HEK293T (cell line): Measurements from ENCODE around the gene RNU1-3.
"Not testable (repeated sequence)": the region's sequence is repeated elsewhere in the genome, so short reads cannot be mapped to it uniquely, and the experiment has no call there.

Experiments used
- ARNT ChIP-seq: fragments of 450-650 bp; IDR thresholded peaks from 2 replicates; pipeline ENCODE4 v1.6.1; 2017; ENCODE audit warnings: mild to moderate bottlenecking
- BHLHE40 ChIP-seq: fragments of 450-650 bp; IDR thresholded peaks from 2 replicates; pipeline ENCODE4 v1.6.1; 2016; ENCODE audit warnings: mild to moderate bottlenecking, moderate library complexity, borderline replicate concordance
- ELF4 ChIP-seq: fragments of 450-650 bp; IDR thresholded peaks from 2 replicates; pipeline ENCODE4 v1.6.1; 2017; ENCODE audit warnings: antibody characterized with exemption
- FOXA1 ChIP-seq: fragments of 450-650 bp; IDR thresholded peaks from 2 replicates; pipeline ENCODE4 v1.6.1; 2016; ENCODE audit warnings: mild to moderate bottlenecking
- FOXK2 ChIP-seq: fragments of 450-650 bp; IDR thresholded peaks from 2 replicates; pipeline ENCODE4 v1.6.1; 2016; ENCODE audit warnings: mild to moderate bottlenecking
- FOXM1 ChIP-seq: fragments of 450-650 bp; IDR thresholded peaks from 2 replicates; pipeline ENCODE4 v1.6.1; 2017; ENCODE audit warnings: mild to moderate bottlenecking, borderline replicate concordance
- HDGF ChIP-seq: fragments of 450-650 bp; IDR thresholded peaks from 2 replicates; pipeline ENCODE4 v1.6.1; 2017; ENCODE audit warnings: antibody characterized with exemption, borderline replicate concordance
- L3MBTL2 ChIP-seq: fragments of 450-650 bp; conservative IDR thresholded peaks from 2 replicates; pipeline ENCODE4 v1.6.1; 2016; ENCODE audit warnings: mild to moderate bottlenecking
- LEF1 ChIP-seq: fragments of 450-650 bp; IDR thresholded peaks from 2 replicates; pipeline ENCODE4 v1.6.1; 2017; ENCODE audit warnings: mild to moderate bottlenecking, borderline replicate concordance
- NFRKB ChIP-seq: fragments of 450-650 bp; IDR thresholded peaks from 2 replicates; pipeline ENCODE4 v1.6.1; 2016; ENCODE audit warnings: mild to moderate bottlenecking, moderate library complexity
- SP1 ChIP-seq: fragments of 450-650 bp; IDR thresholded peaks from 2 replicates; pipeline ENCODE4 v1.6.1; 2017
- SUZ12 ChIP-seq: fragments of 450-650 bp; IDR thresholded peaks from 2 replicates; pipeline ENCODE4 v1.6.1; 2016; ENCODE audit warnings: mild to moderate bottlenecking
- TARDBP ChIP-seq: fragments of 450-650 bp; IDR thresholded peaks from 2 replicates; pipeline ENCODE4 v1.6.1; 2016

- TF ChIP-seq SP1, SUZ12, BHLHE40, FOXM1, NFRKB, TARDBP, LEF1, L3MBTL2, FOXA1, ARNT, HDGF, ELF4, FOXK2: not testable (repeated sequence)
Measured at GRCh38 chr1:16642025-16642966, 24.5 kb downstream of the RNU1-3 start.
